Colon (tissue), 2 donors: Measurements from ENCODE around the gene DOCK6.
"Not testable (repeated sequence)": the region's sequence is repeated elsewhere in the genome, so short reads cannot be mapped to it uniquely, and the experiment has no call there.

ENCODE experiments used
- FAIRE-seq: peaks from 2 replicates; lab custom pipeline; 2012; peaks lifted over from hg19 to GRCh38; lab: Jason Lieb, UNC
- donor health status: control.
- donor health status: control.

The DOCK6 gene

DNA sequence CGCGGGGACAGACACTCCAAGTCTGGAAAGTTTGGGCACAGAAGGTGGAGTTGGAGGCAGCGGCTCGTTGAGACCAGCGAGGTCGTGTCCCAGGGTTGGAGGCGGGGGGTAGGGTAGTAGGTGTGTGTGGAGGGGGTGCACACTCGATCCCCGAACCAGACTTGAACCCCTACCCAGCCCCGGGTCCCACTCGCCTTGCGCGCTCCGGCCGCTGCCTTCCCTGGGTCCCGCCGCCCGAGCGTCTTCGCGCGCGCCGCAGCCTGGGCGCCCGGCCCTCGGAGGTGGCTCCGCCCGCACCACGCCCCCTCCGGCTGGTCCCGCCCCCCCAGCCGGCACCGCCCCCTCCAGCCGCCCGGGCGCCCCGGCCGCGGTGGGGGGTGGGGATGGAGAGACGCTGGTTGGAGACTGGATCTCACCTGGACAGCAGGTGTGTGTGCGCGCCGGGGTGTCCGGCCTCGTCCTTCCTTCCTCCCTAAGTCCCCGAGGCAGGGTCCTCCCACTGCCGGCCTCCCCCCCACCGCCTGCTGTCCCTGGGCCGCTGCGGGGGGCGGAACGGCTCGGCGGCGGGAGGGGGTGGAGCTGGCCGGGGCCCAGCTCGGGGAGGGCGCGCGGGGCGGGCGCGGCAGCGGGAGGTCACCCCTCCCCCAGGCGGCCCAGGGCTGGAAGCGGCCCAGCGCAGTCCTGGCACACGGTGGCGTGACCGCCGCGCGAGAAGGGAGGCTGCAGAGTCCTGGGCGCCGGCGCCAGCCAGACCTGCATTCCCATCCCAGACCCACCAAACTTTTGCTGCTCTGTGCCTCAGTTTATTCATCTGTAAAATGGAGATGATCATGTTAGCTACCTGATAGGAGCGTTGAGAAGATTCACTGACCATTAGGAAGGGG is 64.8 kb downstream of the DOCK6 start, which contains the start of gene KANK2:
KANK2 (minus strand) TSS at position 255 of the 884 bp plus-strand sequence. CDS start 3,034 bp downstream, outside the sequence.
- FAIRE-seq = no peak

- no peak for FAIRE-seq
These were observed 65.7 kb downstream of the DOCK6 start for GRCh38 chr19:11196406-11197287.

GRCh38 chr19:11195681-11196080 is 66.6 kb downstream of the DOCK6 start:
- no peak for FAIRE-seq

DNA sequence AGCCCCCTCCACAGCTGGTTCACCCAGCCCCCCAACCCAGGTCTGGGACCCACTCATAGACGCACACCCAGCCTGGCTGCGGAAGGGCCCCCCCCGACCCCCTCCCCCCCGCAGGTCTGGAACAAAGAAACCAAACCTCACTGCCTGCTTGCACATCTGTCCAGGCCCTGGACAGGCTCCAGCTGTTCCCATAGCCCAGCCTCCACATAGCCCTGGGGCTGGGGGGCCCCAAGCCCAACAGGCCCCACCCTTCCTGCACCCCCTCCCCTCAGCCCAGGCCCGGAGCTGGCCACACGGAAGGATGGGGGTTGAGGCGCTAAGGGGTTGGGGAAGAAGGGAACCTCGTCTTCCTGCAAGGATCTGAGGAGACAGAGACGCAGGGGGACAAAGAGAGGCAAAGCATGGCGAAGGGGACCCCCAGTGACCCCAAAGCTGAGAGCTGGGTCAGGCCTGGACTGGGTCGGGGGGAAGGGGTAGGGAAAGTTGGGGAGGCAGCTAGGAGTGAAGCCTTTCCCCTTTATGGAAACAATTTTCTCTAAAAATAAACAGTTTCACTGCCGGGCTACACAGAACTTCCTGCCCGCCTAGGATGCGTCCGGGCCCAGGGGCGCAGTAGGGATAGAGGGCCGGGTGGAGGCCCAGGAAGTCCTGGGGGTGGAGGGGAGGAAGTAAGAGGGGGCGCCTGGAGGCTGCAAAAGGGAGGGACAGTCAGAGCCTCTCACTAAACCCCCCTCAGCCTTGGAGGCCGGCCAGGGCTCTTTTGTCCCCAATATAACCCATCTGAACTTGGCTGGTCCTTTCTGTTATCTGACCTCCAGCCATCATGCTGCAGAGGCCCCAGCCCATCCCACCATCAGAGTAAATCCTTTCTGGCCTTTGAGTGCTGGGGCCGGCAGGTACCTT is 67.4 kb downstream of the DOCK6 start:
- no peak for FAIRE-seq

GRCh38 chr19:11194173-11194572 is 68.2 kb downstream of the DOCK6 start:
- no peak for FAIRE-seq

GRCh38 chr19:11192957-11193939 is 69.1 kb downstream of the DOCK6 start:
- no peak for FAIRE-seq

- no peak for FAIRE-seq
These were observed 70.4 kb downstream of the DOCK6 start for GRCh38 chr19:11191934-11192333.

DNA sequence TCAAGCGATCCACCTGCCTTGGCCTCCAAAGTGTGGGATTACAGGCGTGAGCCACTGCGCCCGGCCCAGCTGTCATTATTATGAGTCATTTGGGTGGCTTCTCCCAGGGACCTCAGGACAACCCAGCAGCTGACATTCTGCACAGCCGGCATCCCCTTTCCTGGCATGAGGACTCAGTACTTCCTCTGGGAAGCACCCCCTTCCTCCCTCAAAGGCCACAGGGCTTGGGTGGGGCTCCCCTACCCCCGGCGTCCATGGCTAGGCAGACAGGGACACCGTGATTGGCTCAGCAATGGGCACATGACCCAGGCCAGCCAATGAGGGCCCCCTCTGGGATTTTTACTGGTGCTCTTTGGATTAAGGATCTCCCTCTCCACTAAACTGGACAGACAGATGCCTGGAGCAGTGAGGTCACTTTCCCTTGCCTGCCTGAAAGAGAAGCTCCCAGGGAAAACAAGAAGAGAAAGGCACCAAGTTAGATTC is 71.0 kb downstream of the DOCK6 start:
- FAIRE-seq = no peak

DNA sequence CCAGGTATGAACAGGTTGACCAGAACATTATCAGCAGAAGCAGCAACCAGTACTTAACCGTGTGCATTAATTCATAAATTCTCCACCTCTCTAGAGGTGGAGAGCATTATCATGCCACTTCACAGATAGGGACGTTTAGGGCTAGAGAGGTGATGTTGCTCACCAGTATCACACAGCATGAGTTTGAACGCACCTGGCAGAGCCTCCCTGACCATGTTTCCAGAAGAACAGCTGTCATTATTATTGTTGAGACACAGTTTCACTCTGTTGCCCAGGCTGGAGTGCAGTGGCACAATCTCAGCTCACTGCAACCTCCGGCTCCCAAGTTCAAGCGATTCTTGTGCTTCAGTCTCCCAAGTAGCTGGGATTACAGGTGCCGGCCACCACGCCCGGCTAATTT is 71.8 kb downstream of the DOCK6 start:
- FAIRE-seq = no peak

DNA sequence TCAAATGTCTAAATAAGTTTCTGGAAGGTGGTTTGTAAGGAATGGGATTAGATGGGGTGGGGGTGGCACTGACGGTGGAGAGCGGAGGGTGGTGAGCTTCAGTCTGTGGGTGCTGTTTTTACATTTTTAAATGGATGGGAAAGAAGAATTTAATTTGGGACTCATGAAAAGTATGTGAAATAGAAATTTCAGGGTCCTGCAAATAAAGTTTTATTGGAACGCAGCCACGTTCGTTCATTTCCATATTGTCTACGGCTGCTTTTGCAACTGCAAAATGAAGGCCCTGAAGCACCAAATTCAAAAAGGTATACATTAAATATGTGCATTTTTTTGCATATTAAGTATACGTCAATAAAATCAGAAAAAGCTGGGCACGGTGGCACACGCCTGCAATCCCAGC is 74.9 kb downstream of the DOCK6 start:
- FAIRE-seq = no peak

DNA sequence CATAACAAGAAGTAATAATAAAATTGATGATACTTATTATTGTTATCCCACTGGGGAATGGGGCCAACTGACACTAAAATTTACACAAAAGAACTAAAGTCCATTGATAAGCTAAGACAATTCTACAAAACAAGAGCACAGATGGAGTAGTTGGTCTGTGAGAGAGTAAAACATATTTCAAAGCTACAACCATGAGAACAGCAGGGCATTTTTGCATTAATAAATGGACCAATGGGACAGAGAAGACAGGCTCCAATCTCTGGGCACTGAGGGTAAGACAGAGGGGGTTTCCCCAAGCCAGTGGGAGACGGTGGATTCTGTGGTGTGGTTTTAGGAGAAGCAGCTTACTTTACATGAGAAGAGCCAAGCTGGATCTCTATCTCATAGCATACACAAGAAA is 79.3 kb downstream of the DOCK6 start:
- FAIRE-seq = no peak

DNA sequence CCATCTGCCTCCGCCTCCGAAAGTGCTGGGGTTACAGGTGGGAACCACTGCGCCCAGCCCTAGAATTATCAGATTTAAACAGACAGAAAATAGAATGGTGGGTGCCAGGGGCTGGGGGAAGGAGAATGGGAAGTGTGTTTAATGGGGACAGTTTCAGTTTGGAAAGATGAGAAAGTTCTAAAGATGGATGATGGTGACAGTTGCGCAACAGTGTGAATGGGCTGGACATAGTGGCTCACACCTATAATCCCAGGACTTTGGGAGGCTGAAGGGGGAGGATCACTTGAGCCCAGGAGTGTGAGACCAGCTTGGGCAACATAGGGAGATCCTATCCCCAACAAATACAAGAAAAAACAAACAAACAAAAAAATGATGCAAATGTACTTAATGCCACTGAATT is 80.8 kb downstream of the DOCK6 start:
- FAIRE-seq = no peak

GRCh38 chr19:11180975-11181374 is 81.3 kb downstream of the DOCK6 start:
- FAIRE-seq = not testable (repeated sequence)

GRCh38 chr19:11180346-11180745 is 82.0 kb downstream of the DOCK6 start:
- no peak for FAIRE-seq

DNA sequence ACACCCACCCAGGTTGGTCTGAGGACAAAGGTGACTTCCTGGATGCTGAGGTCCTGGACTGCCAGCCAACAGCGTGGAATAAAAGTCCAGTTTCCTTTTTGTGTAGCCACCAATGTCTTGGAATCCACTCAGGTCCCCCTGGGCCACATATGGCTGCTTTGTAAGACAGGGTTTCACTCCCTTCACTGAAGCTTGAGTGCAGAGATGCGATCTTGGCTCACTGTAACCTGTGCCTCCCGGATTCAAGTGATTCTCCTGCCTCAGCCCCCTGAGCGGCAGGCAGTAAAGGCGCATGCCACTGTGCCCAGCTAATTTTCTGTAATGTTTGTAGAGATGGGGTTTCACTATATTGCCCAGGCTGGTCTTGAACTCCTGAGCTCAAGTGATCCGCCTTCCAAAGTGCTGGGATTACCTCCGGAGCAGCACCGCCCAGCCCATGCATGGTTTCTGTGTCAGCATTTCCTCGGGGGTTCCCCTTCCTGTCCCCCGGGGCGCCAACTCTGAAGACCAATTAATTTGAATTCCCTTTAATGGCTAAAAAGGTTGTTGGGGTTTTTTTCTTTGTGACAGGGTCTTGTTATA is 82.5 kb downstream of the DOCK6 start:
- no peak for FAIRE-seq

- not testable (repeated sequence) for FAIRE-seq
These were observed 83.2 kb downstream of the DOCK6 start for GRCh38 chr19:11179145-11179465.

- no peak for FAIRE-seq
These were observed 84.7 kb downstream of the DOCK6 start for GRCh38 chr19:11177592-11177991.

- FAIRE-seq = no peak
These were observed 85.7 kb downstream of the DOCK6 start for GRCh38 chr19:11176466-11177193.

DNA sequence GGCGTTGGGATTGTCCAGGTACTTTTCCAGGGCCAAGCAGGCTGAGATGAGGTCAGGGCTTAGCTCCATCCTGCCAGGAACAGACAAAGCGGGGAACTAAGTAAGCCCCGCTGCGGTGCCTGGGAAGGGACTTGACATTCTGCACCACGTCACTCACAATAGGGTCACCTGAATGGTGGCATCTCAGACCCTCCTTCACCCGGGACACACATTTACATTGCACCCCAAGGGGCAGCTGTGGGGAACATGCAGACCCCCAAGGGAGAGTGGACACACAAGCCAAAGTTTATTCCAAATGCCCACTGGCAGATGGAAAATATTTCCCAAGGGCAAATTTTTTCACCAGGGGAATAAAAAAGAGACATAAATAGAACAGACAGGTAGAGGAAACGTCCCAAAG is 86.4 kb downstream of the DOCK6 start:
- no peak for FAIRE-seq

- FAIRE-seq = no peak
These were observed 88.0 kb downstream of the DOCK6 start for GRCh38 chr19:11174336-11174735.
